ENCODE results near the gene PPM1H.
"Not testable (repeated sequence)": the region's sequence is repeated elsewhere in the genome, so short reads cannot be mapped to it uniquely, and the experiment has no call there.

The PPM1H gene

DNA sequence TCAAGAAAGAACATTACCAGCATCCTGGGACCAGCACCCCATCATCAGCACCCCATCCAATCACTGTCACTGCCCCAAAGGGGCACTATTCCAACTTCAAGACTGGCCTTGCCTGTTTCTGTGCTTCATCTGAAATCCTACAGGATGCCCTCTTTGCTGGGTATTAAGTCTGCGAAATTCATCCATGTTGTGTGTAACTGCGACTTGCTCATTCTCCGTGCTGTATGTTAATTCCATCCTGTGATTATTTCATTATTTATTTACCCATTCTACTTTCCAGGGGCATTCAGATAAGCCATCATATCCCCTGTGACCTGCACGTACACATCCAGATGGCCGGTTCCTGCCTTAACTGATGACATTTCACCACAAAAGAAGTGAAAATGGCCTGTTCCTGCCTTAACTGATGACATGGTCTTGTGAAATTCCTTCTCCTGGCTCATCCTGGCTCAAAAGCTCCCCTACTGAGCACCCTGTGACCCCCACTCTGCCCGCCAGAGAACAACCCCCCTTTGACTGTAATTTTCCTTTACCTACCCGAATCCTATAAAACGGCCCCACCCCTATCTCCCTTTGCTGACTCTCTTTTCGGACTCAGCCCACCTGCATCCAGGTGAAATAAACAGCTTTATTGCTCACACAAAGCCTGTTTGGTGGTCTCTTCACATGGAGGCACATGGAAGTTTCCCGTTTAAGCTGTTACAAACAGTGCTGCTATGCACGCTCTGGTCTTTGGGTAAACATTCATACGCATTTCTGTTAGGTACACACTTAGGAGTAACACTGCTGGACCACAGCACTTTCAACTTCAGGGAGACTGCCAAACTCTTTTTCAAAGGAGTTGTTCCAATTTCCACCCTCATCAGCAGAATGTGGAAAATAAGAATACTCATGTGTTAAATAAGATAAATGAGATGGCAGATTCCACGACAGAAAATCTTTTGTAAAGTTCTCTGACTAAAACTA is 205.1 kb downstream of the PPM1H start:
- 55% methylated on average over 12 of the region's 13 CpGs for WGBS

DNA sequence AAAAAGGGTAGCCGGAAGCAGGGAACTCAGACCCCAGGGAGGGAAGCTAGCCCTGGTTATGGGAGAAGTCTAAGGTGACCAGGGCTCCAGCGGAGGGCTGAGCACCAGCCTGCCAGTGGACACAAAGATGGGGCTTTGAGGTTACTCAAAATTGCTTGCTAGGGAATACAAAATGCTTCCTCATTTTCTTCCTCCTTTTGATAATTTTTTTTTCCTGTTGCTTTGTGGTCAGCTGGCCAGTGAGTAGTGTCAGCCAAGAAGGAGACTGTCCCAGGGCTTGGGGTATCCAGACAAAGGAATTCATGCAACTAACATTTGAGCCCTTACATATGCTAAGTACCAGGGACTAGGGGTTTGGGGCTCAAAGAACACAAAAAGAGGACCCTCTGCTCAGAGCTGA is 206.2 kb downstream of the PPM1H start:
- no peak overlapping the region for H3K4me2 ChIP-seq (ENCODE audit: low read length, poor library complexity, severe bottlenecking)
- 100% methylated on average over 2 of the region's 2 CpGs for WGBS
- peak overlapping the region; percentile 76 for H3K9ac ChIP-seq (ENCODE audit: low read length)

More for the DNA sequence above, 205.1 kb downstream of the PPM1H start:
- Histone ChIP-seq H3K27ac (ENCODE audit: low read length, poor library complexity, severe bottlenecking) (peak overlapping the region; percentile 46), H4K91ac (ENCODE audit: low read length) (peak overlapping the region; percentile 68), H4K8ac (ENCODE audit: low read length) (peak overlapping the region; percentile 77), H3K4me1 (ENCODE audit: control insufficient read depth, insufficient read depth, low read depth, low read length) (peaks cover 24% of the 10 kb centered on the region), H2BK120ac (ENCODE audit: low read depth, low read length) (peak overlapping the region; percentile 49), H3K18ac (ENCODE audit: low read depth in 1 of 2, low read length in 2 of 2) (peak overlapping the region; percentile 28 to 61), H2AK5ac (ENCODE audit: low read length, severe bottlenecking) (peak overlapping the region; percentile 97), H3K9ac (ENCODE audit: low read length) (peak overlapping the region; percentile 84), H2BK12ac (ENCODE audit: low read length in 2 of 2) (peak overlapping the region in 1 of 2 experiments; percentile 66)
- H3K4me3 ChIP-seq (ENCODE audit: insufficient read depth in 1 of 2, low read depth in 1 of 2, low read length in 2 of 2); H2BK15ac ChIP-seq (ENCODE audit: low read depth, poor library complexity, severe bottlenecking); H3K14ac ChIP-seq (ENCODE audit: low read length in 2 of 2); H2AFZ ChIP-seq (ENCODE audit: low read depth, low read length); H3K23ac ChIP-seq (ENCODE audit: low read length in 2 of 2); H3K4me2 ChIP-seq (ENCODE audit: low read length, poor library complexity, severe bottlenecking); H3K4ac ChIP-seq (ENCODE audit: low read depth in 1 of 2, low read length in 2 of 2); H2BK5ac ChIP-seq (ENCODE audit: low read depth, low read length, poor library complexity, severe bottlenecking); H3K79me1 ChIP-seq (replicated peaks; ENCODE audit: low read length, poor library complexity, severe bottlenecking); H3K27me3 ChIP-seq (ENCODE audit: control insufficient read depth in 1 of 2, insufficient read depth in 1 of 2, low read length in 2 of 2); H3K36me3 ChIP-seq (ENCODE audit: control insufficient read depth in 1 of 2, insufficient read depth in 2 of 2, low read depth in 1 of 2, low read length in 2 of 2); H3K9me3 ChIP-seq (ENCODE audit: control insufficient read depth, low read length): not testable (repeated sequence)
- peak; percentile 55 for DNase-seq

DNA sequence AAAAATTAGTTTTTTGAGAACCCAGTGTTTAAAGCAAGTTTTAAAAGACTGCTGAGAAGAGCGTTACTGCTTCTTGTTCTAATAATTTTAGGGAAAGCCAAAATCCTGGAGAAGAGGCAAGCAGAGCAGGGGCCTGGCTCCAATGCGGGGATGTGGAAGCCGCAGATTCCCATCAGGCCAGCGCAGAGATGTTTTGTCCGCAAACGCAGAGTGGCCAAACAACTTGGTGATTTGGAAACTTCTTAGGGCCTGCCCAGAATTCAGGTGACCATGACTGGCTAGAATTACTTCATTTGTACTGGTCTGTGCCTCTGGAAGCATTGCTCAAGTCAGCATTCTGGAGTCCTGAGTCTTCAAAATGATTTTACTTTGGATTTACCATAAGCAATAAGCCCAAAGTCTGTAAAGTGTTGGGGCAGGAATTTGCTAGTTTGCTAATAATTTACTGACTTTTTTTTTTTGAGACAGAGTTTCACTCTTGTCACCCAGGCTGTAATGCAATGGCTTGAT is 208.4 kb downstream of the PPM1H start:
- no peaks in the 10 kb centered on the region for H3K36me3 ChIP-seq (ENCODE audit: control insufficient read depth in 1 of 2, insufficient read depth in 2 of 2, low read depth in 1 of 2, low read length in 2 of 2)
- peak overlapping the region; percentile 5 for H2BK5ac ChIP-seq (ENCODE audit: low read depth, low read length, poor library complexity, severe bottlenecking)

More for the DNA sequence above, 206.2 kb downstream of the PPM1H start:
- H2BK120ac ChIP-seq (ENCODE audit: low read depth, low read length) = no peak overlapping the region
- H3K9me3 ChIP-seq (ENCODE audit: control insufficient read depth, low read length) = no peaks in the 10 kb centered on the region
- H3K4me1 ChIP-seq (ENCODE audit: control insufficient read depth, insufficient read depth, low read depth, low read length) = peaks cover 27% of the 10 kb centered on the region
- no peak for DNase-seq
- H3K14ac ChIP-seq (ENCODE audit: low read length in 2 of 2) = no peak overlapping the region
- peak overlapping the region; percentile 37 to 59 for H3K18ac ChIP-seq (ENCODE audit: low read depth in 1 of 2, low read length in 2 of 2)
- H4K91ac ChIP-seq (ENCODE audit: low read length) = peak overlapping the region; percentile 25
- no peaks in the 10 kb centered on the region for H3K36me3 ChIP-seq (ENCODE audit: control insufficient read depth in 1 of 2, insufficient read depth in 2 of 2, low read depth in 1 of 2, low read length in 2 of 2)
- H3K4ac ChIP-seq (ENCODE audit: low read depth in 1 of 2, low read length in 2 of 2) = peak overlapping the region in 1 of 2 experiments; percentile 78
- H3K23ac ChIP-seq (ENCODE audit: low read length in 2 of 2) = no peak overlapping the region
- H4K8ac ChIP-seq (ENCODE audit: low read length) = peak overlapping the region; percentile 10
- H2BK12ac ChIP-seq (ENCODE audit: low read length in 2 of 2) = peak overlapping the region; percentile 80 to 91
- H3K27me3 ChIP-seq (ENCODE audit: control insufficient read depth in 1 of 2, insufficient read depth in 1 of 2, low read length in 2 of 2) = no peaks in the 10 kb centered on the region
- peak overlapping the region; percentile 33 for H2BK15ac ChIP-seq (ENCODE audit: low read depth, poor library complexity, severe bottlenecking)
- H2AFZ ChIP-seq (ENCODE audit: low read depth, low read length) = no peak overlapping the region
- peak overlapping the region; percentile 69 for H2AK5ac ChIP-seq (ENCODE audit: low read length, severe bottlenecking)
- H3K27ac ChIP-seq (ENCODE audit: low read length, poor library complexity, severe bottlenecking) = no peak overlapping the region
- H3K4me3 ChIP-seq (ENCODE audit: insufficient read depth in 1 of 2, low read depth in 1 of 2, low read length in 2 of 2) = no peak overlapping the region
- no peak overlapping the region for H2BK5ac ChIP-seq (ENCODE audit: low read depth, low read length, poor library complexity, severe bottlenecking)
- peaks cover 4% of the 10 kb centered on the region for H3K79me1 ChIP-seq (replicated peaks; ENCODE audit: low read length, poor library complexity, severe bottlenecking)

DNA sequence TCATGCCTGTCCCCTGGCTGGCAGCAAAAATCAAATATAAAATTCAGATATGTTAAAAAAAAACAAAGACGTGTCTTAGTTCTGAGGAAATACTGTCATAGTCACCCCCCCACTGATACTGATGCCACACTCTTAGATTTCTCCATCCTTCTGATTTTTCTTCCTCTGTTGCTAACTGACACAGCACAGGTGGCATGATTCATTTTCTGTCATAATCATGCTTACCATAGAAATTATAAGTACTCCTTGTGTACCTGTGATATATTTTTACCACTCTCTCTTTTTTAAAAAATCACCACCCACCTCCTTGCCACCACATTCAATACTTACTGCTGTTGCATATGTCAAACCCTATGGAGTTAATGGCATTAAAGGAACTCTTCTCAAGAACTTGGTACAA is 209.2 kb downstream of the PPM1H start:
- H2BK15ac ChIP-seq (ENCODE audit: low read depth, poor library complexity, severe bottlenecking) = peak overlapping the region; percentile 64
- DNase-seq = no peak
- no peaks in the 10 kb centered on the region for H3K9me3 ChIP-seq (ENCODE audit: control insufficient read depth, low read length)
- H3K18ac ChIP-seq (ENCODE audit: low read depth in 1 of 2, low read length in 2 of 2) = no peak overlapping the region
- H3K14ac ChIP-seq (ENCODE audit: low read length in 2 of 2) = no peak overlapping the region
- no peak overlapping the region for H3K4ac ChIP-seq (ENCODE audit: low read depth in 1 of 2, low read length in 2 of 2)
- peak overlapping the region; percentile 74 for H2BK5ac ChIP-seq (ENCODE audit: low read depth, low read length, poor library complexity, severe bottlenecking)
- H3K9ac ChIP-seq (ENCODE audit: low read length) = peak overlapping the region; percentile 64
- H4K8ac ChIP-seq (ENCODE audit: low read length) = no peak overlapping the region
- no peak overlapping the region for H3K23ac ChIP-seq (ENCODE audit: low read length in 2 of 2)
- H2BK120ac ChIP-seq (ENCODE audit: low read depth, low read length) = no peak overlapping the region
- no peaks in the 10 kb centered on the region for H3K27me3 ChIP-seq (ENCODE audit: control insufficient read depth in 1 of 2, insufficient read depth in 1 of 2, low read length in 2 of 2)
- no peaks in the 10 kb centered on the region for H3K36me3 ChIP-seq (ENCODE audit: control insufficient read depth in 1 of 2, insufficient read depth in 2 of 2, low read depth in 1 of 2, low read length in 2 of 2)
- H2BK12ac ChIP-seq (ENCODE audit: low read length in 2 of 2) = no peak overlapping the region
- H3K27ac ChIP-seq (ENCODE audit: low read length, poor library complexity, severe bottlenecking) = peak overlapping the region; percentile 91
- H2AFZ ChIP-seq (ENCODE audit: low read depth, low read length) = no peak overlapping the region
- H3K4me1 ChIP-seq (ENCODE audit: control insufficient read depth, insufficient read depth, low read depth, low read length) = peaks cover 22% of the 10 kb centered on the region
- H3K79me1 ChIP-seq (replicated peaks; ENCODE audit: low read length, poor library complexity, severe bottlenecking) = peaks cover 4% of the 10 kb centered on the region
- no peak overlapping the region for H3K4me3 ChIP-seq (ENCODE audit: insufficient read depth in 1 of 2, low read depth in 1 of 2, low read length in 2 of 2)
- H2AK5ac ChIP-seq (ENCODE audit: low read length, severe bottlenecking) = peak overlapping the region; percentile 98
- no peak overlapping the region for H4K91ac ChIP-seq (ENCODE audit: low read length)
- H3K4me2 ChIP-seq (ENCODE audit: low read length, poor library complexity, severe bottlenecking) = no peak overlapping the region
- WGBS = 83% methylated on average over 1 of the region's 1 CpG

More for the DNA sequence above, 208.4 kb downstream of the PPM1H start:
- Histone ChIP-seq H3K4ac (ENCODE audit: low read depth in 1 of 2, low read length in 2 of 2) (no peak overlapping the region), H3K23ac (ENCODE audit: low read length in 2 of 2) (no peak overlapping the region), H3K9ac (ENCODE audit: low read length) (peak overlapping the region; percentile 64), H3K4me2 (ENCODE audit: low read length, poor library complexity, severe bottlenecking) (no peak overlapping the region), H3K9me3 (ENCODE audit: control insufficient read depth, low read length) (no peaks in the 10 kb centered on the region), H3K18ac (ENCODE audit: low read depth in 1 of 2, low read length in 2 of 2) (no peak overlapping the region), H3K14ac (ENCODE audit: low read length in 2 of 2) (no peak overlapping the region), H3K4me3 (ENCODE audit: insufficient read depth in 1 of 2, low read depth in 1 of 2, low read length in 2 of 2) (no peak overlapping the region), H3K27me3 (ENCODE audit: control insufficient read depth in 1 of 2, insufficient read depth in 1 of 2, low read length in 2 of 2) (no peaks in the 10 kb centered on the region), H2BK15ac (ENCODE audit: low read depth, poor library complexity, severe bottlenecking) (no peak overlapping the region), H3K79me1 (replicated peaks; ENCODE audit: low read length, poor library complexity, severe bottlenecking) (peaks cover 4% of the 10 kb centered on the region), H2AFZ (ENCODE audit: low read depth, low read length) (no peak overlapping the region), H3K4me1 (ENCODE audit: control insufficient read depth, insufficient read depth, low read depth, low read length) (peaks cover 23% of the 10 kb centered on the region), H3K27ac (ENCODE audit: low read length, poor library complexity, severe bottlenecking) (peak overlapping the region; percentile 35), H2AK5ac (ENCODE audit: low read length, severe bottlenecking) (peak overlapping the region; percentile 11), H2BK120ac (ENCODE audit: low read depth, low read length) (no peak overlapping the region), H4K91ac (ENCODE audit: low read length) (no peak overlapping the region), H4K8ac (ENCODE audit: low read length) (no peak overlapping the region), H2BK12ac (ENCODE audit: low read length in 2 of 2) (no peak overlapping the region)
- 98% methylated on average over 6 of the region's 6 CpGs for WGBS
- no peak for DNase-seq

All from mesenchymal stem cell (in vitro differentiated cells and primary cell).